ENCODE results near the gene DYSF. TPM values are rescaled to one million over a fixed set of nuclear protein-coding genes. Genes with fewer than 3 reads are reported as not detected.
"Not testable (repeated sequence)": the region's sequence is repeated elsewhere in the genome, so short reads cannot be mapped to it uniquely, and the experiment has no call there.

The DYSF gene
- total RNA-seq, 1 experiment from 2014 or later, result not detected

- DNase-seq (ENCODE audit: low read depth); in situ Hi-C loops (cut with HindIII; ENCODE audit: low pct_unique_long_range_greater_than_20kb, low sequenced_read_pairs): not testable (repeated sequence)
These were observed 38.2 kb downstream of the DYSF start for GRCh38 chr2:71491551-71491950.

- DNase-seq (ENCODE audit: low read depth), result no peak
- in situ Hi-C loops (cut with HindIII; ENCODE audit: low pct_unique_long_range_greater_than_20kb, low sequenced_read_pairs), result no loop called here
These were observed 38.8 kb downstream of the DYSF start for GRCh38 chr2:71492112-71492511.

- no peak for DNase-seq (ENCODE audit: low read depth)
- in situ Hi-C loops (cut with HindIII; ENCODE audit: low pct_unique_long_range_greater_than_20kb, low sequenced_read_pairs), result no loop called here
These were observed 40.7 kb downstream of the DYSF start for GRCh38 chr2:71494091-71494490.

- no peak for DNase-seq (ENCODE audit: low read depth)
- in situ Hi-C loops (cut with HindIII; ENCODE audit: low pct_unique_long_range_greater_than_20kb, low sequenced_read_pairs), result no loop called here
These were observed 41.3 kb downstream of the DYSF start for GRCh38 chr2:71494523-71495155.

GRCh38 chr2:71496156-71496770 lies 42.9 kb downstream of the DYSF start:
- no peak for DNase-seq (ENCODE audit: low read depth)
- in situ Hi-C loops (cut with HindIII; ENCODE audit: low pct_unique_long_range_greater_than_20kb, low sequenced_read_pairs), result no loop called here

GRCh38 chr2:71498261-71498701 lies 44.9 kb downstream of the DYSF start:
- in situ Hi-C loops (cut with HindIII; ENCODE audit: low pct_unique_long_range_greater_than_20kb, low sequenced_read_pairs), result no loop called here
- peak; percentile 18 for DNase-seq (ENCODE audit: low read depth)

GRCh38 chr2:71499691-71500090 lies 46.3 kb downstream of the DYSF start:
- no peak for DNase-seq (ENCODE audit: low read depth)
- in situ Hi-C loops (cut with HindIII; ENCODE audit: low pct_unique_long_range_greater_than_20kb, low sequenced_read_pairs), result no loop called here

DNA sequence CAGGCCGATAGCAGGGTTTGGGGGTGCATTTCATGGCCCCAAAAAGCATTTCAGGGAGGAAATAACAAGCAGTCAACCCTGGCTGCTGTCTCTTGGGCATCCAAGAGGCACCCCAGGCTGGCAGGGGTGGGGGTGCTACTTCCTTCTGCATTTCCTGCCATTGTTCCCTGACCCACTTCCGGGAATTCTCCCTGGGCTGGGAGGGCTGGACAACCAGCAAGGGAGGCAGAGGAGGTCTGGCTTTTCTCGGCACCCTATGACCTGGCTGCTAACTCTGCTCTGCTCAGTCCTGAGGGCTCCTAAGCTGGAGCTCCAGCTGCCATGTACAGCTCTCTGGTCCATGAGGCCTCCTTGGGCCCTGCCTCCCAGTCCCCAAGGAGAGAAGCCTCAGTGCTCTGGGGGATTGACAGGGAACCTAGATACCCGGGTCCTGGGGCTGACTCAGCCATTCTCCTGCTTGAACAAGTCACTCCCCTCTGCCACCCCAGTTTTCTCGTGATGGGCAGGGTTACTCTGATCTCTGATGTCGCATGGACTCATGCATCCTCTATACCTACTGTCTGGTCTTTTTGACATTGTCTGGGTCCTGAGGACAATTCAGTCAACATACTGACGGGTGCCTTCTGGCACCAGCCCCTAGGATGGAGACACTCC lies 47.2 kb downstream of the DYSF start:
- in situ Hi-C loops (cut with HindIII; ENCODE audit: low pct_unique_long_range_greater_than_20kb, low sequenced_read_pairs), result no loop called here
- DNase-seq (ENCODE audit: low read depth), result no peak

DNA sequence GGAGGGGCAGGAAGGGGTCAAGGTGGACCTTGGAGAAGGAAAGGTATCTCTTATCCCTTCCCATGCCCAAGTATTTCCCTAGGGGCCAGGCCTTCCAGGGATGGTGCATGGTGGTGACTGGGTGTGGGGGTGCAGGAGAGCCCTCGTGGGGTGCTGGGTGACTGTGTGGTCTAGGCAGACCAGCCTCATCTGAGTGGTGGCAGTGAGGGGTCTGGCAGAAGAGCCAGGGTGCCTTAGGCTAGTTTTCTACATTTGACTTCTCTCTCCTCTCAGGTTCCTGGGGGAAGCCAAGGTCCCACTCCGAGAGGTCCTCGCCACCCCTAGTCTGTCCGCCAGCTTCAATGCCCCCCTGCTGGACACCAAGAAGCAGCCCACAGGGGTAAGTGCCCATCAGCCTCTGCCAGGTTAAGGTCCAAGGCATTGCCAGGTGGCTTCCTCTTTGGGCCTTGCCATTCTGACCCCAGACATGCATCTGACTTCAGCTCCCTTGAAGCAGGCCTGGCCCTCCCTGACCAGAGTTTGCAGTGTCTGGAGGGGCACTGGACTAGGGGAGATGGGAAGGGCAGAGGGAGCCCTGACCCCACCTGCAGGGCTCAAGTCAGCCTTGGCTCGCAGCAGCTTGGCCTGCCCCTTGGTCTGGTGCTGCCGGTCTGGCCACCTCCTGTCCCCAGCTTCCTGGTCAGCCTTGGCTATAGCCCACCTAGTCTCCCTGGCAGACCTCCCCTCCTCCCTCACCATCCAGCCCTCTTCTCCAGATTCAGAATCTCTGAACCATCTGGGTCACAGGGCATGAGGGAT lies 49.8 kb downstream of the DYSF start:
- in situ Hi-C loops (cut with HindIII; ENCODE audit: low pct_unique_long_range_greater_than_20kb, low sequenced_read_pairs), result no loop called here

GRCh38 chr2:71503837-71504236 lies 50.5 kb downstream of the DYSF start:
- in situ Hi-C loops (cut with HindIII; ENCODE audit: low pct_unique_long_range_greater_than_20kb, low sequenced_read_pairs), result no loop called here
- no peak for DNase-seq (ENCODE audit: low read depth)

More for the DNA sequence above, 49.8 kb downstream of the DYSF start:
- no peak for DNase-seq (ENCODE audit: low read depth)

DNA sequence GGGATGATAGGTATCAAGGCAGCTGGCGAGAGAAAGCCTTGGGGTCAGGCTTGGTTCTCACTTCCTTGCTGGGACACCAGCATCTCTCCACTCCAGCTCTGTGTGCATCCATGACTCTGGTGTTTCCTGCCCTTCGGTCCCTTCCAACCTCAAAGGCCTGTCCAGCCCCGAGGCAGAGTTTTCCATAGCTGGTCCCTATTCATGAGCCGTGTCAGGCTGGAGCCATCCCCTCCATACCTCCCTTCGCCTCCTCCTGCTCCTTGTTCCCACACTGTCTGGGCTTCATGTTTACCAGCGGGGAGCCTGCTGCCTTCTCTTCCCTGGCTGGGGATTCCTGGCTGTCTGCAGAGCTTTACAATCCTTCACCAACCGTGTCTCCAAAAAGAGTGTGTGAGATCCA lies 51.2 kb downstream of the DYSF start:
- in situ Hi-C loops (cut with HindIII; ENCODE audit: low pct_unique_long_range_greater_than_20kb, low sequenced_read_pairs), result no loop called here

DNA sequence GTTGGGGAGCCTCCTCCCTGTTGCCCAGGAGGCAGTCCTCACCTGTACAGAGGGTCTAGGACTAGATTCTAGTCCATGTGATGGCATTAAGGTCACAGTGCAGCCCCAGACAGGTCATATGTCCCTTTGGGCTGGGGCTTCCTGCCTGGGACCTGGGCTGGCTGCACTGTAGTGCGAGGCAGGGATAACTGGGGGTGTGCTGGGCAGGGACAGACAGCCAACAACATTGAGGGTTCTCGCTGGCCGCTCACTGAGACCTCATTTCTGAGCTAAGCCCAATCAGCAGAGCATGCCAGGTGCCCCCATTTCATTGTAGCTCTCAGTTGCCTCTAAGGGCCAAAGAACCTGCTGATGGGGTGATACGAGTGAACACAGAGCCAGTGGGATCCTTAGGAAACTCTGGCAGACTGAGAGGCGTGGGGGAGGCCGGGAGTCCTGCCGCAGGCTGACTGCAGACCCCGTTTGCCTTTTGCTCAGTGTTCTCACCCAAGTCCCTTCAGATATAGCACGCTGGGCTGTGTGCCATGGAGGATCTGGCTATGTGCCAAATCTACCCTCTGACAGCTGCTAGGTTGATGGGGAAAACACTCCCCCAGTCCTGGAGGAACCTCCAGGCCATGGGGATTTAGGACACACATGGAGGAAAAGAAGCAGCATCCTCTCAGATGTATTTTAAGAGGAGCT lies 51.9 kb downstream of the DYSF start:
- in situ Hi-C loops (cut with HindIII; ENCODE audit: low pct_unique_long_range_greater_than_20kb, low sequenced_read_pairs), result no loop called here
- DNase-seq (ENCODE audit: low read depth), result no peak

More for the DNA sequence above, 51.2 kb downstream of the DYSF start:
- DNase-seq (ENCODE audit: low read depth), result no peak

GRCh38 chr2:71505770-71506140 lies 52.4 kb downstream of the DYSF start:
- in situ Hi-C loops (cut with HindIII; ENCODE audit: low pct_unique_long_range_greater_than_20kb, low sequenced_read_pairs), result no loop called here
- DNase-seq (ENCODE audit: low read depth), result no peak

- no peak for DNase-seq (ENCODE audit: low read depth)
- in situ Hi-C loops (cut with HindIII; ENCODE audit: low pct_unique_long_range_greater_than_20kb, low sequenced_read_pairs), result no loop called here
These were observed 53.1 kb downstream of the DYSF start for GRCh38 chr2:71506222-71507153.

DNA sequence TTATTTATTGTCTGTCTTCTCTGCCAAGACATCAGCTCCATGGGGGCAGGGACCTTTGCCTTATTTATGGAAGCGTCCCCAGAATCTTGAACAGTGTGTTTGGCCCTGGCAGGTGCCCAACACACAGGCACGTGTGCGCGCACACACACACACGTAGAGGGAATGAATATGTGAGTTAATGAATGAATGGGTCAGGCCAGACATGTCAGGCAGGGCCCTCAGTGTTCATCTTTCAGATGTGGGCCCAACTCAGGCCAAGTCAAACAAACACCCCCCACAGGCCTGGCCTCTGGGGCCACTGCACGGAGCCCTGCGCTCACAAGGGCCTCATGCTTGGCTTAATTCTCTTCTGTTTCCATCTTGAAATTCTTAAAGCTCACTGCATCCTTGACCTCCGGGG lies 54.1 kb downstream of the DYSF start:
- DNase-seq (ENCODE audit: low read depth), result no peak
- in situ Hi-C loops (cut with HindIII; ENCODE audit: low pct_unique_long_range_greater_than_20kb, low sequenced_read_pairs), result no loop called here

- peak; percentile 49 for DNase-seq (ENCODE audit: low read depth)
- in situ Hi-C loops (cut with HindIII; ENCODE audit: low pct_unique_long_range_greater_than_20kb, low sequenced_read_pairs), result no loop called here
These were observed 56.9 kb downstream of the DYSF start for GRCh38 chr2:71510196-71510807.

DNA sequence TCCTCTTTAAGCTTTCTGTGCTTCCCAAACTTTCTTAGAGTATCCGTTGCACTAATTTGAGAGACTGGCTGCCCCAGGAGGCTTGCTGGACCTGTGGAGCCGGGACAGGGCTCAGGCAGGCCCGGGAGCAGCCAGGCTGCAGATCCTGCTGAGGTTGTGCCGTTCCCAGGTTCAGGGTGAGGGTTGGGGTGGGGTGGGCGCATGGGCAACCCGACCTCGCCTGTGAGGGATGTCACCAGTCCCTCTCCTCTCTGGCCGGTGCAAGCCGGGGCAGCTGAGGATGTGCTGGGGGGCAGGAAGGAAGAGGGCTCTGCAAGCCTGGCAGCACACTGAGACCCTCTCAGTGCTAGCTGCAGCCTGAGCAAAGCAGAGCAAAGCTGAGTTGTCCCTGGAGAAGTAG lies 57.6 kb downstream of the DYSF start:
- DNase-seq (ENCODE audit: low read depth), result no peak
- in situ Hi-C loops (cut with HindIII; ENCODE audit: low pct_unique_long_range_greater_than_20kb, low sequenced_read_pairs), result no loop called here
